NCI-H146 treated with DMSO at 0.1 percent for 48 hours (cell line): ENCODE measurements around the gene MED10.

Experiments
- DNase-seq: peaks from one replicate; lab custom pipeline; 2025; ENCODE audit not compliant: unreplicated experiment; lab: John Stamatoyannopoulos, UW

MED10 gene

GRCh38 chr5:6377905-6378765, at the start of gene MED10:
Gene MED10, minus strand, starts transcription at chr5:6378547. Its CDS starts 64 bp downstream, at chr5:6378483.
- peak; percentile 88 for DNase-seq

GRCh38 chr5:6427694-6428093, 49.3 kb upstream of the MED10 start:
- DNase-seq: no peak

- no peak for DNase-seq
Measured at GRCh38 chr5:6424700-6425099, 46.4 kb upstream of the MED10 start.

GRCh38 chr5:6424110-6424659, 45.8 kb upstream of the MED10 start:
- DNase-seq: no peak

- DNase-seq: no peak
Measured at GRCh38 chr5:6423327-6424109, 45.2 kb upstream of the MED10 start.

- peak; percentile 71 for DNase-seq
Measured at GRCh38 chr5:6419340-6419852, 41.0 kb upstream of the MED10 start.

GRCh38 chr5:6418679-6419276, 40.4 kb upstream of the MED10 start:
- DNase-seq: no peak

GRCh38 chr5:6417657-6418056, 39.3 kb upstream of the MED10 start:
- no peak for DNase-seq

- no peak for DNase-seq
Measured at GRCh38 chr5:6412811-6413210, 34.5 kb upstream of the MED10 start.

GRCh38 chr5:6411141-6411540, 32.8 kb upstream of the MED10 start:
- DNase-seq: no peak

- no peak for DNase-seq
Measured at GRCh38 chr5:6410421-6410820, 32.1 kb upstream of the MED10 start.

GRCh38 chr5:6408627-6409446, 30.5 kb upstream of the MED10 start:
- no peak for DNase-seq

GRCh38 chr5:6408260-6408596, 29.9 kb upstream of the MED10 start:
- no peak for DNase-seq

GRCh38 chr5:6407558-6408259, 29.4 kb upstream of the MED10 start:
- DNase-seq: no peak

- DNase-seq: no peak
Measured at GRCh38 chr5:6405591-6405990, 27.2 kb upstream of the MED10 start.

- DNase-seq: no peak
Measured at GRCh38 chr5:6404129-6404528, 25.8 kb upstream of the MED10 start.

GRCh38 chr5:6403416-6403815, 25.1 kb upstream of the MED10 start:
- no peak for DNase-seq

GRCh38 chr5:6402939-6403338, 24.6 kb upstream of the MED10 start:
- no peak for DNase-seq

- DNase-seq: no peak
Measured at GRCh38 chr5:6401410-6401809, 23.1 kb upstream of the MED10 start.
